ENCODE results near the gene ODAD2. TPM values are rescaled to one million over a fixed set of nuclear protein-coding genes. Genes with fewer than 3 reads are reported as not detected.

The ODAD2 gene
- polyA plus RNA-seq, 1 donor from 2014 or later: not detected

DNA sequence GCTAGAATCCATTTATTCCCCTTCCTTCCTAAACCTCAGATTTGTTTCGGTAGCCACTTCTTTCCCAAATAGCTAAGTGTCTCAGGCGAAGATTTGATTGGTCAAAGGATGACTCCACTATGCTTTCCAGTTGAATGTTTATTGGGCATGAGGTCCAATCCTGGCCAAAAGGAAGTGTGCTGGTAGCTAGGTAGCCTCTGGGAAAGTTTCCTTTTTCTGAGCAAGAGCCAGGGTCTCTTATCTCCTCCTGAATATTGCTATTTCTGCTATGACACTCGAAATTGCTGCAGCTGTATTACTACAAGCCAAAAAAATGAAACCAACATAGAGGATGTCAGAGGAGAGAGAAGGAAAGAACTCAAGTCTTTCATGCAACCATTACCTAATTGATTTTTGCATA, 199.8 kb downstream of the ODAD2 start:
- H3K4me3 ChIP-seq (ENCODE audit: low read length): no peak overlapping the region
- no peaks in the 10 kb centered on the region for H3K9me2 ChIP-seq (ENCODE audit: insufficient read depth, low read length)
- no peaks in the 10 kb centered on the region for H3F3A ChIP-seq (ENCODE audit: insufficient read depth, low read length, poor library complexity, severe bottlenecking)
- no peak overlapping the region for H3K9ac ChIP-seq (ENCODE audit: low read length)
- TF ChIP-seq SMC3 (conservative IDR thresholded peaks at IDR 0.05; ENCODE audit: poor library complexity) (no peak), TAF1 (IDR thresholded peaks at IDR 0.05; ENCODE audit: low read depth) (no peak), POLR2AphosphoS5 (IDR thresholded peaks at IDR 0.05) (no peak), EZH2 (IDR thresholded peaks at IDR 0.05; ENCODE audit: borderline replicate concordance, insufficient read depth, low read length, poor library complexity, severe bottlenecking) (no peak), RAD21 (conservative IDR thresholded peaks at IDR 0.05) (no peak), EP300 (conservative IDR thresholded peaks at IDR 0.05; ENCODE audit: poor library complexity, severe bottlenecking) (no peak), MXI1 (conservative IDR thresholded peaks at IDR 0.05; ENCODE audit: poor library complexity, severe bottlenecking) (no peak), CTCF (IDR thresholded peaks at IDR 0.05; ENCODE audit: poor library complexity, severe bottlenecking) (no peak)
- TF ChIP-seq, protein P1, sequence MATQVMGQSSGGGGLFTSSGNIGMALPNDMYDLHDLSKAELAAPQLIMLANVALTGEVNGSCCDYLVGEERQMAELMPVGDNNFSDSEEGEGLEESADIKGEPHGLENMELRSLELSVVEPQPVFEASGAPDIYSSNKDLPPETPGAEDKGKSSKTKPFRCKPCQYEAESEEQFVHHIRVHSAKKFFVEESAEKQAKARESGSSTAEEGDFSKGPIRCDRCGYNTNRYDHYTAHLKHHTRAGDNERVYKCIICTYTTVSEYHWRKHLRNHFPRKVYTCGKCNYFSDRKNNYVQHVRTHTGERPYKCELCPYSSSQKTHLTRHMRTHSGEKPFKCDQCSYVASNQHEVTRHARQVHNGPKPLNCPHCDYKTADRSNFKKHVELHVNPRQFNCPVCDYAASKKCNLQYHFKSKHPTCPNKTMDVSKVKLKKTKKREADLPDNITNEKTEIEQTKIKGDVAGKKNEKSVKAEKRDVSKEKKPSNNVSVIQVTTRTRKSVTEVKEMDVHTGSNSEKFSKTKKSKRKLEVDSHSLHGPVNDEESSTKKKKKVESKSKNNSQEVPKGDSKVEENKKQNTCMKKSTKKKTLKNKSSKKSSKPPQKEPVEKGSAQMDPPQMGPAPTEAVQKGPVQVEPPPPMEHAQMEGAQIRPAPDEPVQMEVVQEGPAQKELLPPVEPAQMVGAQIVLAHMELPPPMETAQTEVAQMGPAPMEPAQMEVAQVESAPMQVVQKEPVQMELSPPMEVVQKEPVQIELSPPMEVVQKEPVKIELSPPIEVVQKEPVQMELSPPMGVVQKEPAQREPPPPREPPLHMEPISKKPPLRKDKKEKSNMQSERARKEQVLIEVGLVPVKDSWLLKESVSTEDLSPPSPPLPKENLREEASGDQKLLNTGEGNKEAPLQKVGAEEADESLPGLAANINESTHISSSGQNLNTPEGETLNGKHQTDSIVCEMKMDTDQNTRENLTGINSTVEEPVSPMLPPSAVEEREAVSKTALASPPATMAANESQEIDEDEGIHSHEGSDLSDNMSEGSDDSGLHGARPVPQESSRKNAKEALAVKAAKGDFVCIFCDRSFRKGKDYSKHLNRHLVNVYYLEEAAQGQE (IDR thresholded peaks at IDR 0.05; ENCODE audit: borderline replicate concordance): no peak
- no peak overlapping the region for H3K4me2 ChIP-seq (ENCODE audit: low read length)
- H3K9me3 ChIP-seq (ENCODE audit: low read length): no peaks in the 10 kb centered on the region
- no peaks in the 10 kb centered on the region for H3K36me3 ChIP-seq (ENCODE audit: insufficient read depth, low read length)
- no peaks in the 10 kb centered on the region for H4K20me1 ChIP-seq (ENCODE audit: insufficient read depth)
- H2AFZ ChIP-seq (ENCODE audit: low read depth, low read length): no peak overlapping the region
- no peaks in the 10 kb centered on the region for H3K27me3 ChIP-seq (ENCODE audit: insufficient read depth, low read depth, low read length)
- no peak overlapping the region for H3K27ac ChIP-seq (ENCODE audit: low read length)
- no peaks in the 10 kb centered on the region for H3K79me2 ChIP-seq (replicated peaks; ENCODE audit: insufficient read depth, low read length)

- TF ChIP-seq TAF1 (IDR thresholded peaks at IDR 0.05; ENCODE audit: low read depth) (no peak), EP300 (conservative IDR thresholded peaks at IDR 0.05; ENCODE audit: poor library complexity, severe bottlenecking) (no peak), RAD21 (conservative IDR thresholded peaks at IDR 0.05) (no peak), CTCF (IDR thresholded peaks at IDR 0.05; ENCODE audit: poor library complexity, severe bottlenecking) (no peak), SMC3 (conservative IDR thresholded peaks at IDR 0.05; ENCODE audit: poor library complexity) (no peak), POLR2AphosphoS5 (IDR thresholded peaks at IDR 0.05) (no peak), EZH2 (IDR thresholded peaks at IDR 0.05; ENCODE audit: borderline replicate concordance, insufficient read depth, low read length, poor library complexity, severe bottlenecking) (no peak)
- TF ChIP-seq, protein P1 (IDR thresholded peaks at IDR 0.05; ENCODE audit: borderline replicate concordance): no peak
- H3K27ac ChIP-seq (ENCODE audit: low read length): no peak overlapping the region
These were observed 204.7 kb downstream of the ODAD2 start for GRCh38 chr10:27794157-27794556.

More at GRCh38 chr10:27794157-27794556, 204.7 kb downstream of the ODAD2 start:
- H3K4me2 ChIP-seq (ENCODE audit: low read length): no peak overlapping the region
- no peaks in the 10 kb centered on the region for H3K9me2 ChIP-seq (ENCODE audit: insufficient read depth, low read length)
- no peaks in the 10 kb centered on the region for H4K20me1 ChIP-seq (ENCODE audit: insufficient read depth)
- no peaks in the 10 kb centered on the region for H3K27me3 ChIP-seq (ENCODE audit: insufficient read depth, low read depth, low read length)
- H3K36me3 ChIP-seq (ENCODE audit: insufficient read depth, low read length): no peaks in the 10 kb centered on the region
- H3F3A ChIP-seq (ENCODE audit: insufficient read depth, low read length, poor library complexity, severe bottlenecking): no peaks in the 10 kb centered on the region
- H3K9me3 ChIP-seq (ENCODE audit: low read length): no peaks in the 10 kb centered on the region
- H3K4me3 ChIP-seq (ENCODE audit: low read length): no peak overlapping the region
- H2AFZ ChIP-seq (ENCODE audit: low read depth, low read length): no peak overlapping the region
- no peaks in the 10 kb centered on the region for H3K79me2 ChIP-seq (replicated peaks; ENCODE audit: insufficient read depth, low read length)
- no peak overlapping the region for H3K9ac ChIP-seq (ENCODE audit: low read length)
